ENCODE measurements around the gene PROCA1. TPM values are rescaled to one million over a fixed set of nuclear protein-coding genes. Genes with fewer than 3 reads are reported as not detected.

The PROCA1 gene
- total RNA-seq, 1 donor from 2014 or later = 3.4 TPM

- Histone ChIP-seq H3K36me3 (ENCODE audit: insufficient read depth, low read length) (peaks cover 71% of the 10 kb centered on the region), H3K9ac (ENCODE audit: low read length) (no peak overlapping the region), H3K9me3 (ENCODE audit: insufficient read depth, low read depth, low read length) (no peaks in the 10 kb centered on the region), H3K27me3 (ENCODE audit: insufficient read depth, low read length) (no peaks in the 10 kb centered on the region), H4K20me1 (ENCODE audit: insufficient read depth, low read length) (peaks cover 16% of the 10 kb centered on the region), H2AFZ (ENCODE audit: low read depth, low read length) (no peak overlapping the region), H3K27ac (ENCODE audit: low read depth, low read length) (no peak overlapping the region), H3K4me2 (ENCODE audit: low read length) (no peak overlapping the region), H3K4me1 (ENCODE audit: insufficient read depth, low read length) (no peaks in the 10 kb centered on the region), H3K79me2 (ENCODE audit: insufficient read depth, low read length) (no peaks in the 10 kb centered on the region), H3K4me3 (ENCODE audit: insufficient read depth, low read depth, low read length) (no peak overlapping the region)
- Mint-ChIP-seq H3K27me3 (ENCODE audit: low read depth, unreplicated experiment) (no peaks in the 10 kb centered on the region), H3K36me3 (ENCODE audit: low read depth, unreplicated experiment) (peaks cover 34% of the 10 kb centered on the region), H3K9me3 (ENCODE audit: unreplicated experiment) (no peaks in the 10 kb centered on the region), H3K4me3 (ENCODE audit: unreplicated experiment) (no peak overlapping the region), H3K27ac (ENCODE audit: unreplicated experiment) (no peak overlapping the region), H3K4me1 (ENCODE audit: low read depth, unreplicated experiment) (no peaks in the 10 kb centered on the region)
- FAIRE-seq = no peak
- no peak for DNase-seq (ENCODE audit: low read depth)
- TF ChIP-seq EZH2 (IDR thresholded peaks at IDR 0.05; ENCODE audit: insufficient read depth, low read length) (no peak), CTCF (IDR thresholded peaks at IDR 0.05; ENCODE audit: insufficient read depth, low read depth, low read length) (no peak)
These were observed 23.2 kb downstream of the PROCA1 start for GRCh38 chr17:28688481-28688880.

GRCh38 chr17:28686296-28686695 lies 25.4 kb downstream of the PROCA1 start:
- H3K9me3 ChIP-seq (ENCODE audit: insufficient read depth, low read depth, low read length) = no peaks in the 10 kb centered on the region
- FAIRE-seq (no peak), DNase-seq (ENCODE audit: low read depth) (no peak)
- H3K9me3 Mint-ChIP-seq (ENCODE audit: unreplicated experiment) = no peaks in the 10 kb centered on the region
- no peak overlapping the region for H3K27ac ChIP-seq (ENCODE audit: low read depth, low read length)
- H3K27me3 Mint-ChIP-seq (ENCODE audit: low read depth, unreplicated experiment) = no peaks in the 10 kb centered on the region
- H3K79me2 ChIP-seq (ENCODE audit: insufficient read depth, low read length) = no peaks in the 10 kb centered on the region
- H3K36me3 ChIP-seq (ENCODE audit: insufficient read depth, low read length) = peaks cover 87% of the 10 kb centered on the region
- H3K4me1 Mint-ChIP-seq (ENCODE audit: low read depth, unreplicated experiment) = no peaks in the 10 kb centered on the region
- no peak overlapping the region for H2AFZ ChIP-seq (ENCODE audit: low read depth, low read length)
- H3K4me3 Mint-ChIP-seq (ENCODE audit: unreplicated experiment) = no peak overlapping the region
- no peak overlapping the region for H3K4me2 ChIP-seq (ENCODE audit: low read length)
- no peaks in the 10 kb centered on the region for H3K4me1 ChIP-seq (ENCODE audit: insufficient read depth, low read length)
- peaks cover 40% of the 10 kb centered on the region for H3K36me3 Mint-ChIP-seq (ENCODE audit: low read depth, unreplicated experiment)
- no peak overlapping the region for H3K9ac ChIP-seq (ENCODE audit: low read length)
- H4K20me1 ChIP-seq (ENCODE audit: insufficient read depth, low read length) = peaks cover 16% of the 10 kb centered on the region
- TF ChIP-seq EZH2 (IDR thresholded peaks at IDR 0.05; ENCODE audit: insufficient read depth, low read length) = no peak
- TF ChIP-seq CTCF (IDR thresholded peaks at IDR 0.05; ENCODE audit: insufficient read depth, low read depth, low read length) = no peak
- H3K27ac Mint-ChIP-seq (ENCODE audit: unreplicated experiment) = no peak overlapping the region
- no peak overlapping the region for H3K4me3 ChIP-seq (ENCODE audit: insufficient read depth, low read depth, low read length)
- no peaks in the 10 kb centered on the region for H3K27me3 ChIP-seq (ENCODE audit: insufficient read depth, low read length)

GRCh38 chr17:28685366-28685765 lies 26.3 kb downstream of the PROCA1 start:
- Histone ChIP-seq H3K4me3 (ENCODE audit: insufficient read depth, low read depth, low read length) (no peak overlapping the region), H3K9ac (ENCODE audit: low read length) (no peak overlapping the region), H3K9me3 (ENCODE audit: insufficient read depth, low read depth, low read length) (no peaks in the 10 kb centered on the region), H3K4me1 (ENCODE audit: insufficient read depth, low read length) (no peaks in the 10 kb centered on the region), H3K79me2 (ENCODE audit: insufficient read depth, low read length) (no peaks in the 10 kb centered on the region), H2AFZ (ENCODE audit: low read depth, low read length) (no peak overlapping the region), H3K27ac (ENCODE audit: low read depth, low read length) (no peak overlapping the region), H3K4me2 (ENCODE audit: low read length) (no peak overlapping the region), H3K36me3 (ENCODE audit: insufficient read depth, low read length) (peaks cover 89% of the 10 kb centered on the region), H3K27me3 (ENCODE audit: insufficient read depth, low read length) (no peaks in the 10 kb centered on the region), H4K20me1 (ENCODE audit: insufficient read depth, low read length) (peaks cover 16% of the 10 kb centered on the region)
- no peak for TF ChIP-seq CTCF (IDR thresholded peaks at IDR 0.05; ENCODE audit: insufficient read depth, low read depth, low read length)
- TF ChIP-seq EZH2 (IDR thresholded peaks at IDR 0.05; ENCODE audit: insufficient read depth, low read length) = no peak
- Mint-ChIP-seq H3K36me3 (ENCODE audit: low read depth, unreplicated experiment) (peaks cover 40% of the 10 kb centered on the region), H3K27ac (ENCODE audit: unreplicated experiment) (no peak overlapping the region), H3K4me1 (ENCODE audit: low read depth, unreplicated experiment) (no peaks in the 10 kb centered on the region), H3K27me3 (ENCODE audit: low read depth, unreplicated experiment) (no peaks in the 10 kb centered on the region), H3K4me3 (ENCODE audit: unreplicated experiment) (no peak overlapping the region), H3K9me3 (ENCODE audit: unreplicated experiment) (no peaks in the 10 kb centered on the region)
- DNase-seq (ENCODE audit: low read depth) (no peak), FAIRE-seq (no peak)
